OCI-M1 (cell line): ENCODE data around the gene MZB1.
"Not testable (repeated sequence)": the region's sequence is repeated elsewhere in the genome, so short reads cannot be mapped to it uniquely, and the experiment has no call there.

ENCODE experiments used
- DNase-seq: peaks from one replicate; lab custom pipeline; 2025; lab: John Stamatoyannopoulos, UW

Gene MZB1

GRCh38 chr5:139391570-139392323, 2.0 kb upstream of the MZB1 start:
- no peak for DNase-seq

- no peak for DNase-seq
Measured at GRCh38 chr5:139390639-139391569, 1.2 kb upstream of the MZB1 start.

GRCh38 chr5:139388198-139388821, 1.4 kb downstream of the MZB1 start:
- DNase-seq = no peak

DNA sequence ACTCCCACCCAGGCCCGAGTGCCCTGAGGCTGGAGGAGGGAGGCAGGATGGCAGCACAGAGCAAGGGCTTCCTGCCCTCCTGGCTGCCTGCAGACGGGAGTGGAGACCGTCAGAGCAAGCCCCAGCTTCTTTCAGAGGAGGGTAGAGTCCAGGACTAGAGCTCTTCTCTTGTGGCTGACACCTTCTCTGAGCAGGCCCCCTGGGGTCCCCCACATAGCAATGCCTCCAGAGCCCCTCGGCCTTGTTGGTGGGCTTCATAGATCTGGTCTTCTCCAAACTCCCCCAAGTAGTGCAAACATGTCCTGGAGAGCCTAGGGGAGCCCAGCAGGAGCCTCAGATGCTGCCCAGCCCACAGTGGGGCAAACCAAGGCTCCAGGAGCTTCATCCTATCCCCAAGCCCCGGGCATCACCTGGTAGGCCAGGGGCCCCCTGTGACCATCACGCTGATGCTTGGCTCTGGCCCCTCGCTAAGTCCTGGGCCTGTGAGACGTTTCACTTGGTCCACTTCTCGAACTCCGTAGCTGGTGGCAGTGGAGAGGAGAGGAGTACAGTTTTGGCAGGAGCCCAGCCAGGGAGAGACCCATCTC, 2.0 kb downstream of the MZB1 start:
- DNase-seq = no peak

DNA sequence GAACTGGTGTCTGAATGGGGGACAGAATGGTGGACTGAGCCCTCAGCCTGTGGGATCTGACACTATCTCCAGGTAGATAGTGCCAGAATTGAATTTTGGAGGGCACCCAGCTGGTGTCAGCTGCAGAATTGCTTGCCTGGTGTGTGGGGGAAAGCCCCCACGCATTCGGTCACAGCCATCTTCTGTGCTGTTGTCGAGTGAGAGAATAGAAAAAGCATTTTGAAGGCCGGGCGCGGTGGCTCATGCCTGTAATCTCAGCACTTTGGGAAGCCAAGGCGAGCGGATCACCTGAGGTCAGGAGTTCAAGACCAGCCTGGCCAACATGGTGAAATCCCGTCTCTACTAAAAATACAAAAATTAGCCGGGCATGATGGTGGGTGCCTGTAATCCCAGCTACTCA, 2.8 kb downstream of the MZB1 start:
- not testable (repeated sequence) for DNase-seq

GRCh38 chr5:139386050-139386438, 3.7 kb downstream of the MZB1 start:
- DNase-seq = no peak

- DNase-seq = peak; percentile 89
Measured at GRCh38 chr5:139385061-139386049, 4.4 kb downstream of the MZB1 start.

GRCh38 chr5:139384591-139385051, 5.1 kb downstream of the MZB1 start:
- peak; percentile 36 for DNase-seq

- DNase-seq = no peak
Measured at GRCh38 chr5:139383993-139384590, 5.6 kb downstream of the MZB1 start.

DNA sequence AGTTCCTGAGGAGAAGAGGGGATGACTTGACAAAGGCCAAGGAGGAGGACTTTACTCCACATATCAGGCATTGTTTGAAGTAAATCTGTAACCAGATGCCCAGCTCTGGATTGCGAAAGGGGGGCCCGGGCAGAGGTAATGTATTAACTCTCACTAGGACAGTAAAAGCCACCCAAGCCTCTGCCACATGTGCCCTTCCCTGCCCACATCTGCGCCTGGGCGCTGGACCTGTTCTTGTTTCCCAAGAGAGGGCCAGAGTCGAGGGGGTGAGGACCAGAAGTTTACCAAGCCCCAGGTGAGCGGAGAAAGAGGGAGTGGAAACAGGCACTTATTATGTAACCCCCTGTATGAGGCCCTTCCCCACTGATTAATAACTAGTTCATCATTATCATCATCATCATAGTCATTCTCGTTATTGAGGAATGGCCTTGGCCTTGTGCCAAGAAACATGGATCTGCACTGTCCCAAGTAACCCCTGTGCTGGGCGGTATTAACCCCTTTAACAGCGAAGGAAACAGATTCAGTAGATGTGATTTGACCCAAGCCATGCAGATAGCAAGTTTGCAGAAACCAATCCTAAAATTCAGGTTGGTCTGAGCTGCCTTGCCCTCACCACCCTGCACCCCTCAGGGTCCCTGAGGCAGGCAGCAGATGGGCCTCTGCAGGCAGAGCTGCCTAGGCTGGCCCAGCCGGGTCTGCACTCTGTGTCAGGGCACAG, 6.3 kb downstream of the MZB1 start, which contains the start of gene SLC23A1:
TSS of gene SLC23A1 (minus strand) at position 23 of the 718 bp plus-strand sequence. CDS start 44 bp downstream, outside the sequence.
- DNase-seq = peak; percentile 35

DNA sequence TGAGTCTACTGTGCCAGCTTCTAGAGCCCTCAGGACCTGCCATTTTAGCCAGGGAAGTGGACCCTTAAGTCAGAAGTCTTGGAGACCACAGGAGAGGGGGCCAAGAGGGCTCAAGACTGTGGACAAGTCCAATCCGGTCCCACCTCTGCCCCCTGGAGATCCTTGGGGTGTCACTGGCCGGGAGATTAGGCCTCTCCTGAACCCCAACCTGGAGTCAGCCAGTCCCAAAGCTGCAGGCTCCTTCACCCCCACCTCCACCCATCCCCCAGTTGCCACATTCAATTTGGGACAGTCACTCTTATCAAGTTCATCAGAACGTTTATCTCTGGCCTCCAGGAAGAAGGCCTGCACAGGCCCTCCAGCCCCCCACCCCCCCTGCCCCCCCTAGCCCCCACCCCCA, 6.9 kb downstream of the MZB1 start:
- no peak for DNase-seq

GRCh38 chr5:139381837-139382761, 7.6 kb downstream of the MZB1 start:
- DNase-seq = no peak

DNA sequence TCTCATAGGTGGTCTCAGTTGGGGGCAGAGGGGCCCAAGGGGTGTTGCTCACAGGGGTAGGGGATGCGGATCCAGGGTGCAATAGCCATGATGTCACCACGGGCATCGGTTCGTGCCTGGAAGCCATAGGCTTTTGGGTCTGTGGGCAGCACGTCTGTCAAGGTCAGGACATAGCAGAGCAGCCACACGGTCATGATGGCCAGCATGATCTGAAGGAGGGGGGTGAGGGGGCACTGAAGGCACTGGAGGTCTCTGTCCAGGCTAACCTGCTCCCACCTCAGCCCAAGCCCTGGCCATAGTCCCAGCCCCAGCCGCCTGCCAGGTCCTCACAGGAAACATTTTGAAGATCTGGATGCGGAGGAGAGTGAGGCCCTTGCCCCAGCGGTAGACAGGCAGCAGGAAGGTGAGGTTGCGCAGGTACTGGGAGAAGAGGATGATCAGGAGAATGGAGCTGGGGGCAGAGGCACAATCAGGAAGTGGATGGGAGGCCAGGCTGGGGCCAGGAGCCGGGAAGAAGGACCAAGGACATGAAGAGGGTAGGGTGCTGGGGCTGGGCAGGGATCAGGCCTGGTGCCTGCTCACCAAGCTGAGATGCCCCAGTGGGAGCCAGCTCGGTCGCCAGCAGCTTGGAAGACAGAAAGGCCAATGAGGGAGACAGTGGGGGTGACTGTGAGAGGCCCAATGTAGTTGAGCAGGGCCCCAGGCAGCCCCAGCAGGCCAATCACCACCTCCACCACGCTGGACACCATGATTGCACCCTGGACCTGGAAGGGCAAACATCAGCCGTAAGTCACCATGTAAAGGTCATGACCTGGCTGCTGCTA, 9.9 kb downstream of the MZB1 start:
- DNase-seq = no peak

GRCh38 chr5:139378941-139379361, 10.8 kb downstream of the MZB1 start:
- DNase-seq = no peak

DNA sequence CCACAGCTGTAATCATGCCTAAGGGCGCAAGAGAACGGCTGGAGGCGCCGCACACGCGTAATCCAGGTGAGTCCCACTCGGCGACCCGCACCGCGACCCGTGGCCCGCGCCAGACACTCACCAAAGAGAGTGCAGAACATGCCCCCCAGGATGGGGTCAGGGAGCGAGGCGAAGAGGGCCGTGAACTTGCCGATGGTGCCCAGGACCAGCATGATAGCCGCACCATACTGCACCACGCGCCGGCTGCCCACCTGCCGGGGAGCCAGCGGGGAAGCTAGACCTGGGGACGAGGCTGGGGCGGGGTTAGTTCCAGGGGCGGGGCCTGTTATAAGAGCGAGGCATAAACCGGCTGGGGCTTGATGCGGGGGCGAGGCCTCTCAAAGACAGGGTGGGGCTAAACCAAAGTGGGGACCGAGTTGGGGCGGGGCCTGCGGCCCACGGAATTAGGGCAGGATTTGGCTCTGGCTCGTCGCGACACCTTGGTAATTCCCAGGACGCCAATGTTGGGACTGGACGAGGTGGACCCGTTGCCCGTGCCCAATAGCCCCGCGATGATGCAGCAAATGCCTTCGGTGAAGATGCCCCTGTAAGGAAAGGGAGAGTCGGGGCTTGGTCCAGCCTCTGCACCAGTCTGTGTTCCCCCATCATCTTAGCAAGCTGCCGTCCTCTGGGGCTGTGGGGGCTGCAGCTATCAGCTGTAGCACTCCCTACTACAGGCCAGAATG, 11.4 kb downstream of the MZB1 start:
- no peak for DNase-seq

DNA sequence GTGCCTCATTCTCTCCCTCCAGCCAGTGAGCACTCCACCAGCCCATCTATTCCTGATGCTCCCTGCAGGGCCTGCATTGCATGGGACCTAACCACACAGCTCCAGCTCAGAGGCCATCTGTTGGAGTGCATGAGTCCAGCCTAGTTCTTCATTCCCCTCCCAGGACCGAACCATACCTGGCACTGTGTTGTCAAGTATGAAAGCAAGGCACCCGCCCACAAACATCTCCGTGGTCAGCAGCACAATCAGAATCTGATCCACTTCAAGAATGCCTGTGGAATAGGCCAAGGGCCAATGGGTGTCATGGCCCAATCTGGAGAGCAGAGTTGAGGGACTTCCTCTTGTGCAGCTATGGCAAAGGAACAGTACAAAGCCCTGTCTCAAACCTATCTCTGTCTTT, 12.5 kb downstream of the MZB1 start:
- no peak for DNase-seq

- DNase-seq = no peak
Measured at GRCh38 chr5:139376364-139376763, 13.3 kb downstream of the MZB1 start.
